ENCODE measurements around the gene RAB2B. TPM values are rescaled to one million over a fixed set of nuclear protein-coding genes. Genes with fewer than 3 reads are reported as not detected.

The RAB2B gene
- total RNA-seq, 1 experiment from 2014 or later = 16.6 TPM

Small RNAs within 50 kb of the gene (small RNA-seq; reads per million reads assigned to genes)
- gene RN7SL650P = not detected

Other genes with a start within 250 kb of the RAB2B start
- 1,396 and 1,870 TPM in 2 replicates for gene HNRNPC, start 207.5 kb downstream of the RAB2B start, total RNA-seq (2014; rRNA removed; shearing (Covaris generic))
- not detected in 2 replicates for gene RPGRIP1, start 196.9 kb downstream of the RAB2B start, total RNA-seq (2014; rRNA removed; shearing (Covaris generic))
- gene SUPT16H, start 92.9 kb downstream of the RAB2B start, total RNA-seq (2014; rRNA removed; shearing (Covaris generic)) = 112 and 124 TPM in 2 replicates
- gene CHD8, start 20.8 kb downstream of the RAB2B start, total RNA-seq (2014; rRNA removed; shearing (Covaris generic)) = 53.8 and 58.3 TPM in 2 replicates
- 16.4 and 46.2 TPM in 2 replicates for gene TOX4, start 236 bp upstream of the RAB2B start, total RNA-seq (2014; rRNA removed; shearing (Covaris generic))
- gene METTL3, start 34.4 kb upstream of the RAB2B start, total RNA-seq (2014; rRNA removed; shearing (Covaris generic)) = 96.6 and 99.7 TPM in 2 replicates
- 0.03 TPM in 2 replicates for gene SALL2, start 49.4 kb upstream of the RAB2B start, total RNA-seq (2014; rRNA removed; shearing (Covaris generic))
- gene OR10G3, start 103.1 kb upstream of the RAB2B start, total RNA-seq (2014; rRNA removed; shearing (Covaris generic)) = not detected in 2 replicates
- gene OR10G2, start 158.0 kb upstream of the RAB2B start, total RNA-seq (2014; rRNA removed; shearing (Covaris generic)) = not detected in 2 replicates
- gene OR4E2, start 176.9 kb upstream of the RAB2B start, total RNA-seq (2014; rRNA removed; shearing (Covaris generic)) = not detected in 2 replicates
- not detected in 2 replicates for gene OR4E1, start 196.9 kb upstream of the RAB2B start, total RNA-seq (2014; rRNA removed; shearing (Covaris generic))

All from HT1080 (cell line).